ENCODE results near the gene ADAMTSL5. TPM values are rescaled to one million over a fixed set of nuclear protein-coding genes. Genes with fewer than 3 reads are reported as not detected.

The ADAMTSL5 gene
- total and polyA plus RNA-seq, 2 of the 13 experiments (the other 11 are each of a cell fraction or from before 2014, with no cell fraction given): 0.60 to 2.7 TPM

GRCh38 chr19:1468821-1469254 is 44.0 kb downstream of the ADAMTSL5 start (continued):
- TF ChIP-seq MXD1 (CRISPR knock-in tag; IDR thresholded peaks at IDR 0.05): no peak
- no peak for TF ChIP-seq NFKBIZ (CRISPR knock-in tag; IDR thresholded peaks at IDR 0.05)
- no peak for TF ChIP-seq ZNF670 (CRISPR knock-in tag; IDR thresholded peaks at IDR 0.05; ENCODE audit: borderline replicate concordance)
- TF ChIP-seq MED8 (CRISPR knock-in tag; IDR thresholded peaks at IDR 0.05; ENCODE audit: insufficient replicate concordance): no peak
- no peak for TF ChIP-seq AKNA (CRISPR knock-in tag; IDR thresholded peaks at IDR 0.05; ENCODE audit: borderline replicate concordance)
- no peak for TF ChIP-seq YEATS4 (CRISPR knock-in tag; IDR thresholded peaks at IDR 0.05; ENCODE audit: borderline replicate concordance)
- TF ChIP-seq ELF3 (CRISPR knock-in tag; IDR thresholded peaks at IDR 0.05): no peak
- no peak for TF ChIP-seq ZNF776 (CRISPR knock-in tag; IDR thresholded peaks at IDR 0.05)
- TF ChIP-seq RNF2 (conservative IDR thresholded peaks at IDR 0.05; ENCODE audit: low read depth): no peak
- TF ChIP-seq ZNF570 (CRISPR knock-in tag; IDR thresholded peaks at IDR 0.05; ENCODE audit: borderline replicate concordance): no peak
- no peak for TF ChIP-seq ZNF691 (CRISPR knock-in tag; IDR thresholded peaks at IDR 0.05; ENCODE audit: borderline replicate concordance, low read depth)
- no peak for TF ChIP-seq ZNF160 (CRISPR knock-in tag; IDR thresholded peaks at IDR 0.05)
- TF ChIP-seq HOMEZ (CRISPR knock-in tag; IDR thresholded peaks at IDR 0.05; ENCODE audit: low read depth): no peak
- no peak for TF ChIP-seq ZNF180 (CRISPR knock-in tag; IDR thresholded peaks at IDR 0.05; ENCODE audit: borderline replicate concordance, low read depth)
- no peak for TF ChIP-seq GPN1 (CRISPR knock-in tag; IDR thresholded peaks at IDR 0.05; ENCODE audit: borderline replicate concordance)
- 0 out of 2 replicates have a peak, but pooled peaks have one; percentile 3 for TF ChIP-seq ATF7-NPFF (CRISPR knock-in tag; IDR thresholded peaks at IDR 0.05; ENCODE audit: low read depth)
- no peak for TF ChIP-seq ZKSCAN5 (CRISPR knock-in tag; IDR thresholded peaks at IDR 0.05)
- TF ChIP-seq RBM22 (optimal IDR thresholded peaks at IDR 0.05; ENCODE audit: low read length): no peak
- no peak for TF ChIP-seq ZNF550 (CRISPR knock-in tag; IDR thresholded peaks at IDR 0.05; ENCODE audit: borderline replicate concordance)
- no peak for TF ChIP-seq ZNF878 (CRISPR knock-in tag; IDR thresholded peaks at IDR 0.05)
- TF ChIP-seq SNAPC5 (CRISPR knock-in tag; IDR thresholded peaks at IDR 0.05; ENCODE audit: borderline replicate concordance): no peak
- no peak for TF ChIP-seq ZNF558 (CRISPR knock-in tag; IDR thresholded peaks at IDR 0.05; ENCODE audit: borderline replicate concordance)
- TF ChIP-seq MED13 (CRISPR knock-in tag; IDR thresholded peaks at IDR 0.05): no peak
- no peak for TF ChIP-seq NFE2L2 (IDR thresholded peaks at IDR 0.05; ENCODE audit: low read length)
- TF ChIP-seq ZBTB38 (CRISPR knock-in tag; IDR thresholded peaks at IDR 0.05): no peak

Data from HepG2 (cell line).